ENCODE results near the gene MFAP2. TPM values are rescaled to one million over a fixed set of nuclear protein-coding genes. Genes with fewer than 3 reads are reported as not detected.

Gene MFAP2
- total and polyA plus RNA-seq, 2 donors: 5.6 to 6.8 TPM

DNA sequence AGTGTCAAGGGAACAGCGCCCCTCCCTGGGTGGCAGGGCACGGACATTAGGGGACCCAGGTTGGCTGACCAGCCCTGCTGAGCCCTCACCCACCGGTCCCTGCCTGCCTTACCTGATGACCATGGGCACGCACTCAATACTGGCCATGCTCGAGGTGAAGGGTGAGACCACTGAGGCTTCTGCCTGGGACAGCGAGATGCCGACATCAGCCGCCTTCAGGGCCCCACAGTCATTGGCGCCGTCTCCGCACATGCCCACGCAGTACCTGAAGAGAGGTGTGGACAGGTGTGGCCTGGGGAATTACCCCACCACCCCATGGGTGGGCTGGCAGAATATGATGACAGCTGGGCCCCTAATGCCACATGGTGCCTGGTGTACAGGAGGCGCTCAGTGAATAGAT is 7.8 kb upstream of the MFAP2 start:
- DNase-seq (ENCODE audit: low read depth in 6 of 9, low spot score in 9 of 9): no peak
- Histone ChIP-seq H3K4me3 (ENCODE audit: low read length in 2 of 2) (no peak overlapping the region), H3K4me1 (ENCODE audit: control insufficient read depth in 2 of 2, insufficient read depth in 2 of 2, low read length in 2 of 2) (no peaks in the 10 kb centered on the region), H3K9me3 (ENCODE audit: control insufficient read depth in 2 of 2, insufficient read depth in 1 of 2, low read length in 1 of 2) (no peaks in the 10 kb centered on the region), H3K27me3 (ENCODE audit: control insufficient read depth in 2 of 2, insufficient read depth in 1 of 2, low read length in 1 of 2) (no peaks in the 10 kb centered on the region), H3K27ac (ENCODE audit: low read depth in 1 of 2, low read length in 1 of 2) (no peak overlapping the region), H3K36me3 (ENCODE audit: control insufficient read depth in 2 of 2, insufficient read depth in 2 of 2, low read length in 1 of 2) (peaks cover 2 to 44% of the 10 kb centered on the region in 2 donors)
- WGBS: 98% methylated on average over 13 of the region's 13 CpGs

DNA sequence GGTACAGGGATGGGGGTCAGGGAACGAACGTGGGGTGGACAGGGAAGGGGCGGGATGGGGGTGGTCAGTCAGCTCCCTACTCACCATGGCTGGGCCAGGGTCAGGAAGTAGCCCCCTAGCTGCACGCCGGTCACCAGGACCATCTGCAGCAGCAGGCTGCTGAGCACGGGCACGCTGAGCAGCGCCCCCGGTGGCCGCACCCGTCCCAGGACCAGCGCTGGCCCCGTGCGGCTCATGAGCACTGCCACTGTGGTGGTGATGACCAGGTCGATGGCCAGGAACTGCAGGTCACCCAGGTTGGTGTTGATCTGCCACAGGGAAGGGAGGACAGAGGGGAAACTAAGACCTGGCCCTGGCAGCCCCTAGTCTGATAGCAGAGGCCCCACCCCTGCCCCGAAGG is 6.5 kb upstream of the MFAP2 start:
- DNase-seq (ENCODE audit: low read depth in 6 of 9, low spot score in 9 of 9): no peak

DNA sequence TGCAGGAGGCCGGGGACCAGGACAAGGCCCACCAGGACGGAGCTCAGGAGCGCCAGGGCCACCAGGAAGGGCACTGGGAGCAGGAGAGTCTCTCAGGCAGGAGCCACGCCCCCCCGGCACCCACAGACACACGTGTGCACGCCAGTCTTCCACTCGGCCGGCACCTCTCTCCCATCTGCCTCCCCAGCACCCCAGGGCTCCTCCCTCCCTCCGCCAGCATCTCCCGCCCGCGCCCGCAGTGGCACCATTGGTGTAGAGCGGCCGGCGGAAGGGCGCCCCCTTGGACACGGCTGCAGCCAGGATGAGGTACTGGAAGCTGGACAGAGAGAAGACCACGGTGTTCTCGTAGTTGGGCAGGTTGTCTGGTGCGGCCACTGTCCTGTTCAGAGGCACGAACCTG is 6.1 kb upstream of the MFAP2 start:
- peaks cover 2 to 36% of the 10 kb centered on the region in 2 donors for H3K36me3 ChIP-seq (ENCODE audit: control insufficient read depth in 2 of 2, insufficient read depth in 2 of 2, low read length in 1 of 2)
- H3K4me3 ChIP-seq (ENCODE audit: low read length in 2 of 2): no peak overlapping the region
- 96% methylated on average over 23 of the region's 23 CpGs for WGBS
- no peaks in the 10 kb centered on the region for H3K9me3 ChIP-seq (ENCODE audit: control insufficient read depth in 2 of 2, insufficient read depth in 1 of 2, low read length in 1 of 2)
- H3K27ac ChIP-seq (ENCODE audit: low read depth in 1 of 2, low read length in 1 of 2): no peak overlapping the region
- no peaks in the 10 kb centered on the region for H3K4me1 ChIP-seq (ENCODE audit: control insufficient read depth in 2 of 2, insufficient read depth in 2 of 2, low read length in 2 of 2)
- no peak for DNase-seq (ENCODE audit: low read depth in 6 of 9, low spot score in 9 of 9)
- H3K27me3 ChIP-seq (ENCODE audit: control insufficient read depth in 2 of 2, insufficient read depth in 1 of 2, low read length in 1 of 2): peaks cover 0 to 3% of the 10 kb centered on the region in 2 donors

More for the DNA sequence above, 6.5 kb upstream of the MFAP2 start:
- H3K9me3 ChIP-seq (ENCODE audit: control insufficient read depth in 2 of 2, insufficient read depth in 1 of 2, low read length in 1 of 2): no peaks in the 10 kb centered on the region
- 95% methylated on average over 16 of the region's 16 CpGs for WGBS
- no peak overlapping the region for H3K27ac ChIP-seq (ENCODE audit: low read depth in 1 of 2, low read length in 1 of 2)
- H3K36me3 ChIP-seq (ENCODE audit: control insufficient read depth in 2 of 2, insufficient read depth in 2 of 2, low read length in 1 of 2): peaks cover 2 to 40% of the 10 kb centered on the region in 2 donors
- H3K27me3 ChIP-seq (ENCODE audit: control insufficient read depth in 2 of 2, insufficient read depth in 1 of 2, low read length in 1 of 2): peaks cover 0 to 3% of the 10 kb centered on the region in 2 donors
- H3K4me3 ChIP-seq (ENCODE audit: low read length in 2 of 2): no peak overlapping the region
- no peaks in the 10 kb centered on the region for H3K4me1 ChIP-seq (ENCODE audit: control insufficient read depth in 2 of 2, insufficient read depth in 2 of 2, low read length in 2 of 2)

DNA sequence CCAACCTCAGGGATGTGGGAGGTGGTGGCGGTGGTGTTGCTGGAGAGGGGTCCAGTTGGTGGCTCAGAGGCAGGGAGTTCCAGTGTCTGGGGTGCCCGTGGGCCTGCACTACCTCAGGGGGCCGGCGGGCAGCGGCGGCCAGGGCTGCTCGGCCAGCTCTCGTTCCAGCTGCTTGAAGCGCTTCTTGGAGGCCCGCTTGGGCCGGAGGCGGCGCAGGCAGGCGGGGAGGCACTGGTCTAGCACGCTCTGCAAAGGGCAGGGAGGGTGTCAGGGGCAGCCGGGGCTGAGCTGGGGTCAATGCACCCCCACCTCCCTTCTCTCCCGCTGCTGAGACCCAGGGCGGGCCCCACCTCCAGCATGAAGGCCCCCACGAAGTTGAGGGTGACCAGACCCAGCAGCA is 5.7 kb upstream of the MFAP2 start:
- no peak overlapping the region for H3K4me3 ChIP-seq (ENCODE audit: low read length in 2 of 2)
- DNase-seq (ENCODE audit: low read depth in 6 of 9, low spot score in 9 of 9): no peak
- no peak overlapping the region for H3K27ac ChIP-seq (ENCODE audit: low read depth in 1 of 2, low read length in 1 of 2)
- H3K4me1 ChIP-seq (ENCODE audit: control insufficient read depth in 2 of 2, insufficient read depth in 2 of 2, low read length in 2 of 2): no peaks in the 10 kb centered on the region
- peaks cover 2 to 33% of the 10 kb centered on the region in 2 donors for H3K36me3 ChIP-seq (ENCODE audit: control insufficient read depth in 2 of 2, insufficient read depth in 2 of 2, low read length in 1 of 2)
- no peaks in the 10 kb centered on the region for H3K9me3 ChIP-seq (ENCODE audit: control insufficient read depth in 2 of 2, insufficient read depth in 1 of 2, low read length in 1 of 2)
- WGBS: 97% methylated on average over 19 of the region's 19 CpGs
- peaks cover 0 to 7% of the 10 kb centered on the region in 2 donors for H3K27me3 ChIP-seq (ENCODE audit: control insufficient read depth in 2 of 2, insufficient read depth in 1 of 2, low read length in 1 of 2)

DNA sequence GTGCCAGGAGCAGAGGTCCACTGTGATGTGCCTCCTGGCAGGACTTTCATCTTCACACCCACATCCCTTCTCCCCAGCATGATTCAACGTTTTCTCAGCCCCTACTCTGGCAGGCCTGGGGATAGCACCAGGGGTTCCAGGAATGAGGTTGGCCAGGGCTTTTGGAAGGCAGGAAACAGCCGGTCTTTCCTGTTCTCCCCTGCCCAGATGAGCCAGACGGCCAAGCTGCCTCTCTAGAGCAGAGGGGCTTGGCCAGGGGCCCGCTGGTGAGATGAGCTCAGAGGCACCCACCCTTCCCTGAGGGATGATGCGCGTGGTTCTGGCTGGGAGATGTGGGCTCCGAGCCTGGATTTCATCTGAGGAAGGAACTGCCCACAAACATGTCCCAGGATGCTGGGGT is 4.3 kb upstream of the MFAP2 start:
- peaks cover 3 to 7% of the 10 kb centered on the region in 2 donors for H3K4me1 ChIP-seq (ENCODE audit: control insufficient read depth in 2 of 2, insufficient read depth in 2 of 2, low read length in 2 of 2)
- H3K27me3 ChIP-seq (ENCODE audit: control insufficient read depth in 2 of 2, insufficient read depth in 1 of 2, low read length in 1 of 2): peaks cover 0 to 20% of the 10 kb centered on the region in 2 donors
- DNase-seq (ENCODE audit: low read depth in 6 of 9, low spot score in 9 of 9): no peak
- H3K4me3 ChIP-seq (ENCODE audit: low read length in 2 of 2): no peak overlapping the region
- peaks cover 2 to 30% of the 10 kb centered on the region in 2 donors for H3K36me3 ChIP-seq (ENCODE audit: control insufficient read depth in 2 of 2, insufficient read depth in 2 of 2, low read length in 1 of 2)
- no peak overlapping the region for H3K27ac ChIP-seq (ENCODE audit: low read depth in 1 of 2, low read length in 1 of 2)
- 68% methylated on average over 7 of the region's 7 CpGs for WGBS
- no peaks in the 10 kb centered on the region for H3K9me3 ChIP-seq (ENCODE audit: control insufficient read depth in 2 of 2, insufficient read depth in 1 of 2, low read length in 1 of 2)

DNA sequence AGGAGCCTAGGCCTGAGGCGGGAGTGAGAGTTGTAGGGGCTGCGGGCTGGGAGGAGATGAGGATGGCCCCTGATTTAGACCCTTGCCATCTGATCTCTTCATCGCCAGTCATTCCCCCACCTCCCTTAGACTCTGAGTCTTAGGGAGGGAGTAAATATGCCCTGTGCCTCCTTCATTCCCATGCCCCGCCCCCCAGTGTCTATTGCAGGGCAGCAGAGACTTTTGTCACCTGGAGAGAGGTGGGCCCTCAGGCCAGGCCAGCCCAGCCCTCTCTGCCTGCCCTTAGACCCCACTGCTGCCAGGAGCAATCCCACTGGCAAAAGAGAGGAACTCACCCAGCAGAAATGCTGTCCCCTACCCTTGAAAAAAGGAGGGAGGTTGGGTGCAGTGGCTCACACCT is 3.2 kb upstream of the MFAP2 start:
- Histone ChIP-seq H3K27me3 (ENCODE audit: control insufficient read depth in 2 of 2, insufficient read depth in 1 of 2, low read length in 1 of 2) (peaks cover 0 to 29% of the 10 kb centered on the region in 2 donors), H3K27ac (ENCODE audit: low read depth in 1 of 2, low read length in 1 of 2) (no peak overlapping the region), H3K4me3 (ENCODE audit: low read length in 2 of 2) (no peak overlapping the region), H3K36me3 (ENCODE audit: control insufficient read depth in 2 of 2, insufficient read depth in 2 of 2, low read length in 1 of 2) (peaks cover 2 to 27% of the 10 kb centered on the region in 2 donors), H3K4me1 (ENCODE audit: control insufficient read depth in 2 of 2, insufficient read depth in 2 of 2, low read length in 2 of 2) (peaks cover 4 to 14% of the 10 kb centered on the region in 2 donors), H3K9me3 (ENCODE audit: control insufficient read depth in 2 of 2, insufficient read depth in 1 of 2, low read length in 1 of 2) (no peaks in the 10 kb centered on the region)
- WGBS: over 99% methylated on average over 4 of the region's 4 CpGs
- no peak for DNase-seq (ENCODE audit: low read depth in 6 of 9, low spot score in 9 of 9)

DNA sequence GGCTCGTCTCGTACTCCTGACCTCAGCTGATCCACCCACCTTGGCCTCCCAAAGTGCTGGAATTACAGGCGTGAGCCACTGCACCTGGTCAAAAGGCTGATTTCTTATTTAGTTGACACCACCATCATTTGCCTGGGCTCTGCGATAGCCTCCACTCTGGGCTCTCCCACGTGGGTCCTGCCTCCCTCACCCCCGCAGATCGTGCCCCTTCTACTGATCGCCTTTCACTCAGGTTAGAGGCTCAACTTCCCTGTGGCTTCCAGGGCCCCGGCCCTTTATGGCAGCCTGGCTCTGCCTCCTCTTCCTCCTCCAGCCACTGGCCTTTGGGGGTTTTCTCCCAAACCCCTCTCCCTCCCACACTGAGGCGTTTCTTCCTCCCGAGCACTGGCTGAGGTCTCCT is 2.5 kb upstream of the MFAP2 start:
- no peak overlapping the region for H3K27ac ChIP-seq (ENCODE audit: low read depth in 1 of 2, low read length in 1 of 2)
- H3K27me3 ChIP-seq (ENCODE audit: control insufficient read depth in 2 of 2, insufficient read depth in 1 of 2, low read length in 1 of 2): peaks cover 0 to 31% of the 10 kb centered on the region in 2 donors
- no peak overlapping the region for H3K4me3 ChIP-seq (ENCODE audit: low read length in 2 of 2)
- H3K36me3 ChIP-seq (ENCODE audit: control insufficient read depth in 2 of 2, insufficient read depth in 2 of 2, low read length in 1 of 2): peaks cover 2 to 22% of the 10 kb centered on the region in 2 donors
- WGBS: 93% methylated on average over 11 of the region's 11 CpGs
- DNase-seq (ENCODE audit: low read depth in 6 of 9, low spot score in 9 of 9): no peak
- peaks cover 4 to 14% of the 10 kb centered on the region in 2 donors for H3K4me1 ChIP-seq (ENCODE audit: control insufficient read depth in 2 of 2, insufficient read depth in 2 of 2, low read length in 2 of 2)
- H3K9me3 ChIP-seq (ENCODE audit: control insufficient read depth in 2 of 2, insufficient read depth in 1 of 2, low read length in 1 of 2): no peaks in the 10 kb centered on the region

DNA sequence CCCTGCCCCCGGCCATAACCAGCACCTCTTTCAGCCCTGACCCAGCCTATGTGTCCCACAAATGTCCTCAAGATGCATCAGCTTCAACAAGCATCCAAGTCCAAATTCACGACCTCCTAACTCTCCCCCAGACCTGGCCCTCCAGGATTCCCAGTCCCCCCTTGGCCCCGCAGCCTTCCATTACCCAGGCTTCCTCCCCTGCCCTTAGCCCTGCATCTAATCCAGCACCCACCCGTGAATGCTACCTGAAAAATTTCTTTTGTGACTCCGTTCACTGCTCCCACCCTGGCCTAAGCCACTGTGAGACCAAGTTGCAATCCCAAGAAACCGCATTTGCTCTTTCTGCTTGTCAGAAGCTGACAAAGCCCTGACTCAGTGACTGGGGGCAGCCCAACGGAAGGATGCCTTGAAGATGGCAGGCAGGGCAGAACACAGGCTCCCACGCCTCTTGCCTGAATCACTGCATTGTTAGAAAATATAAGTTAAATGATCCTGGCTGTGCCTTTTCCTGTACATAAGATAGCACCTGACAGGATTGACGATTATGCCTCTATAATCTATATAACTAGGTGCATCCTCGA is 939 bp upstream of the MFAP2 start:
- H3K4me1 ChIP-seq (ENCODE audit: control insufficient read depth in 2 of 2, insufficient read depth in 2 of 2, low read length in 2 of 2): peaks cover 4 to 14% of the 10 kb centered on the region in 2 donors
- WGBS: 95% methylated on average over 10 of the region's 10 CpGs

DNA sequence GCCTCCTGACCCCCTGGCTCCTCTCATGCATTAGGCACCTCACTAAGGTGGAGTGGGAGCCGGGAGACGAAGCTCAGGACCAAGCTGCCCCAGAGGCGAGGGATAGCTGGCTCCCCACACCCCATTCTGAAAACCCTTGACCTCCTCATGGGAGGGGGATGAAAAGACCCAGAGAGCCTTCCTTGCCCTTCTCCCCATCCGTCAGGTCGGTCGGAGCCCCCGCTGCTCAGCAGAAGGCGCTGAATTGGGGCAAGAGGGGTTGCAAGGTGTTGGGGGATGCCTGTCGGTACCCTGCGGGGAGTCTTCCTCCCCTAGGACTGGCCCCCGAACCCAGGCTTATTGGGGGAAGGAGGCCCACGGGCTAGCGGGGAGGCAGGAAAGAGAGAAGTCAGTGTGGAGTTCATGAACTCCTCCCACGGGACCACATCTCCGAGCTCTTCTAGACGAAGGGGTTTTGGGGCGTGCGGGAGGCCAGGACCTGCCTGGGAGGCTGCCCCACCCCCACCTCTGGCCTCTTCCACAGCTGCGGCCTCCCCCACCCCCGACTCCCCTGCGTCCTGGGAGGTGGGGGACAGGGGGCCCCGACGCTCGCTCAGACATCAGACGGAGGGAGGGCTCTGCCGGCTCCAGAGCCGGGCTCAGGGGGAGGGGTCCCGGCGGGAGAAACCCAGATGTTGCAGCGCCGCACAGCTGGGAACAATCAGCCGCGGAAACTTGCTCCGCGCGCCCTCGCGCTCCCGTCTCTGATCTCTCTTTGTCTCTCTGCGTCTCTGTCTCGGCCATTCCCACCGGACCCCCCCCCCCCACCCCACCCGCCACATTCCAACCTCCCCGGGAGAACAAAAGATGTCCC is 719 bp downstream of the MFAP2 start:
- H3K27ac ChIP-seq (ENCODE audit: low read depth in 1 of 2, low read length in 1 of 2): no peak overlapping the region
- WGBS: 20% methylated on average over 44 of the region's 44 CpGs
- H3K4me3 ChIP-seq (ENCODE audit: low read length in 2 of 2): peak overlapping the region; percentile 22 to 36
- no peaks in the 10 kb centered on the region for H3K36me3 ChIP-seq (ENCODE audit: control insufficient read depth in 2 of 2, insufficient read depth in 2 of 2, low read length in 1 of 2)
- H3K4me1 ChIP-seq (ENCODE audit: control insufficient read depth in 2 of 2, insufficient read depth in 2 of 2, low read length in 2 of 2): peaks cover 4 to 14% of the 10 kb centered on the region in 2 donors
- H3K9me3 ChIP-seq (ENCODE audit: control insufficient read depth in 2 of 2, insufficient read depth in 1 of 2, low read length in 1 of 2): no peaks in the 10 kb centered on the region
- DNase-seq (ENCODE audit: low read depth in 6 of 9, low spot score in 9 of 9): peak in 3 of 9 donors; percentile 23 to 42 (median 25)
- peaks cover 0 to 31% of the 10 kb centered on the region in 2 donors for H3K27me3 ChIP-seq (ENCODE audit: control insufficient read depth in 2 of 2, insufficient read depth in 1 of 2, low read length in 1 of 2)

More for the DNA sequence above, 939 bp upstream of the MFAP2 start:
- H3K9me3 ChIP-seq (ENCODE audit: control insufficient read depth in 2 of 2, insufficient read depth in 1 of 2, low read length in 1 of 2): no peaks in the 10 kb centered on the region
- peaks cover 2 to 8% of the 10 kb centered on the region in 2 donors for H3K36me3 ChIP-seq (ENCODE audit: control insufficient read depth in 2 of 2, insufficient read depth in 2 of 2, low read length in 1 of 2)
- no peak for DNase-seq (ENCODE audit: low read depth in 6 of 9, low spot score in 9 of 9)
- peaks cover 0 to 31% of the 10 kb centered on the region in 2 donors for H3K27me3 ChIP-seq (ENCODE audit: control insufficient read depth in 2 of 2, insufficient read depth in 1 of 2, low read length in 1 of 2)
- H3K27ac ChIP-seq (ENCODE audit: low read depth in 1 of 2, low read length in 1 of 2): no peak overlapping the region
- no peak overlapping the region for H3K4me3 ChIP-seq (ENCODE audit: low read length in 2 of 2)

Measured in thymus (tissue), 11 donors.